Astrocyte (in vitro differentiated cells and primary cell): ENCODE results near the gene CHAF1B.

Experiments used
- CTCF ChIP-seq: IDR thresholded peaks from 2 replicates; pipeline ENCODE4 v1.5.1; 2011; ENCODE audit warnings: low read depth, mild to moderate bottlenecking, inconsistent platforms, low read length, moderate library complexity; ENCODE audit not compliant: insufficient read depth
- EZH2 ChIP-seq: IDR thresholded peaks from 2 replicates; pipeline ENCODE4 v1.6.1; 2012; ENCODE audit warnings: mild to moderate bottlenecking, low read length, inconsistent platforms; ENCODE audit not compliant: insufficient read depth

- no peak for TF ChIP-seq CTCF
- no peak for TF ChIP-seq EZH2
Observed at GRCh38 chr21:36354918-36355680, 30.1 kb upstream of the CHAF1B start.
